Trophoblast cell (in vitro differentiated cells and primary cell): Measurements from ENCODE around the gene KBTBD12.

Source experiments
- DNase-seq, 2 donors: peaks; one replicate each; pipeline ENCODE4 v3.0.0-alpha.2; 2016
- H2AFZ ChIP-seq: 2 replicates; pipeline ENCODE4 v1.6.1; 2013; ENCODE audit warnings: low read length, moderate library complexity, mild to moderate bottlenecking; ENCODE audit not compliant: insufficient read depth, poor library complexity
- H2AK5ac ChIP-seq: 2 replicates; pipeline ENCODE4 v1.6.1; 2013; ENCODE audit warnings: mild to moderate bottlenecking, low read length
- H2BK120ac ChIP-seq: 2 replicates; pipeline ENCODE4 v1.6.1; 2013; ENCODE audit warnings: low read length, mild to moderate bottlenecking, moderate library complexity; ENCODE audit not compliant: insufficient read depth, poor library complexity
- H2BK12ac ChIP-seq: 2 replicates; pipeline ENCODE4 v1.6.1; 2013; ENCODE audit warnings: mild to moderate bottlenecking, low read length, moderate library complexity
- H2BK5ac ChIP-seq: 2 replicates; pipeline ENCODE4 v1.6.1; 2013; ENCODE audit warnings: low read length, low read depth, moderate library complexity, mild to moderate bottlenecking; ENCODE audit not compliant: poor library complexity
- H3K14ac ChIP-seq: 2 replicates; pipeline ENCODE4 v1.6.1; 2013; ENCODE audit warnings: mild to moderate bottlenecking, low read length
- H3K18ac ChIP-seq: 2 replicates; pipeline ENCODE4 v1.6.1; 2013; ENCODE audit warnings: mild to moderate bottlenecking, low read length
- H3K23ac ChIP-seq: 2 replicates; pipeline ENCODE4 v1.6.1; 2013; ENCODE audit warnings: low read length
- H3K27ac ChIP-seq: 2 replicates; pipeline ENCODE4 v1.5.1; 2013; ENCODE audit warnings: low read depth, mild to moderate bottlenecking, inconsistent platforms, low read length, moderate library complexity
- H3K27me3 ChIP-seq: 2 replicates; pipeline ENCODE4 v1.6.1; 2013; ENCODE audit warnings: inconsistent platforms, mild to moderate bottlenecking, low read length, moderate library complexity; ENCODE audit not compliant: insufficient read depth
- H3K36me3 ChIP-seq, 2 experiments: 1 replicate in 1 of 2; 2 replicates in 1 of 2; pipeline ENCODE4 v1.6.1; 2013; ENCODE audit warnings: low read length in 2 of 2, mild to moderate bottlenecking in 2 of 2, moderate library complexity in 1 of 2; ENCODE audit not compliant: insufficient read depth in 2 of 2, control insufficient read depth in 1 of 2
- H3K4ac ChIP-seq: 2 replicates; pipeline ENCODE4 v1.6.1; 2013; ENCODE audit warnings: low read depth, mild to moderate bottlenecking, low read length, moderate library complexity
- H3K4me1 ChIP-seq, 2 experiments: 1 replicate in 1 of 2; 2 replicates in 1 of 2; pipeline ENCODE4 v1.6.1; 2013; ENCODE audit warnings: low read length in 2 of 2, mild to moderate bottlenecking in 2 of 2, moderate library complexity in 1 of 2; ENCODE audit not compliant: insufficient read depth in 2 of 2, control insufficient read depth in 1 of 2
- H3K4me2 ChIP-seq: 2 replicates; pipeline ENCODE4 v1.6.1; 2013; ENCODE audit warnings: inconsistent platforms, mild to moderate bottlenecking, low read length, moderate library complexity
- H3K4me3 ChIP-seq: 2 replicates; pipeline ENCODE4 v1.5.1; 2013; ENCODE audit warnings: mild to moderate bottlenecking, low read depth, low read length, inconsistent platforms
- H3K79me1 ChIP-seq: one replicate; pipeline ENCODE4 v1.6.1; 2013; ENCODE audit warnings: low read length
- H3K79me2 ChIP-seq: 2 replicates; pipeline ENCODE4 v1.6.1; 2013; ENCODE audit warnings: low read length, mild to moderate bottlenecking; ENCODE audit not compliant: control insufficient read depth, insufficient read depth, poor library complexity
- H3K9ac ChIP-seq: 2 replicates; pipeline ENCODE4 v1.6.1; 2013; ENCODE audit warnings: mild to moderate bottlenecking, low read length
- H3K9me3 ChIP-seq: 2 replicates; pipeline ENCODE4 v1.6.1; 2013; ENCODE audit warnings: low read depth, mild to moderate bottlenecking, control low read depth, inconsistent platforms, low read length; ENCODE audit not compliant: insufficient read depth
- H4K12ac ChIP-seq: 2 replicates; pipeline ENCODE4 v1.6.1; 2013; ENCODE audit warnings: low read depth, mild to moderate bottlenecking, low read length, moderate library complexity
- H4K8ac ChIP-seq: 2 replicates; pipeline ENCODE4 v1.6.1; 2013; ENCODE audit warnings: low read depth, mild to moderate bottlenecking, low read length, moderate library complexity
- H4K91ac ChIP-seq: one replicate; pipeline ENCODE4 v1.6.1; 2013; ENCODE audit warnings: low read depth, mild to moderate bottlenecking, low read length, moderate library complexity
- WGBS: extraction: QIAGEN DNeasy Blood & Tissue Kit; methylation state at CpG from one replicate; pipeline ENCODE4 v1.1.7; 2013; ENCODE audit warnings: missing lambda C conversion rate; ENCODE audit not compliant: insufficient read length, insufficient coverage; ENCODE audit errors: extremely low coverage; 5-methylcytosine and 5-hydroxymethylcytosine counted together

The KBTBD12 gene

GRCh38 chr3:127886231-127886955, 28.6 kb upstream of the KBTBD12 start:
- peaks cover 4 to 6% of the 10 kb centered on the region in 2 experiments for H3K4me1 ChIP-seq
- H2BK5ac ChIP-seq, result no peak overlapping the region
- no peaks in the 10 kb centered on the region for H3K79me2 ChIP-seq
- H2AK5ac ChIP-seq, result no peak overlapping the region
- H3K9ac ChIP-seq, result no peak overlapping the region
- H3K27ac ChIP-seq, result no peak overlapping the region
- H3K36me3 ChIP-seq, result no peaks in the 10 kb centered on the region
- H4K91ac ChIP-seq, result no peak overlapping the region
- H2AFZ ChIP-seq, result no peak overlapping the region
- no peak overlapping the region for H4K12ac ChIP-seq
- no peak overlapping the region for H4K8ac ChIP-seq
- H2BK120ac ChIP-seq, result no peak overlapping the region
- no peak overlapping the region for H3K18ac ChIP-seq
- H2BK12ac ChIP-seq, result no peak overlapping the region
- no peak overlapping the region for H3K4ac ChIP-seq
- H3K9me3 ChIP-seq, result peaks cover 4% of the 10 kb centered on the region
- WGBS, result no CpG with 5 or more reads among the region's 9 CpGs
- H3K79me1 ChIP-seq, result no peaks in the 10 kb centered on the region
- no peak overlapping the region for H3K23ac ChIP-seq
- DNase-seq, result no peak
- H3K4me3 ChIP-seq, result no peak overlapping the region
- no peak overlapping the region for H3K14ac ChIP-seq
- H3K27me3 ChIP-seq, result no peaks in the 10 kb centered on the region
- no peak overlapping the region for H3K4me2 ChIP-seq

GRCh38 chr3:127886956-127887231, 28.1 kb upstream of the KBTBD12 start:
- H2AFZ ChIP-seq, result no peak overlapping the region
- H3K79me1 ChIP-seq, result no peaks in the 10 kb centered on the region
- H3K27me3 ChIP-seq, result no peaks in the 10 kb centered on the region
- H2BK120ac ChIP-seq, result no peak overlapping the region
- no peak overlapping the region for H3K27ac ChIP-seq
- H4K91ac ChIP-seq, result no peak overlapping the region
- H3K14ac ChIP-seq, result no peak overlapping the region
- H3K36me3 ChIP-seq, result no peaks in the 10 kb centered on the region
- H3K9me3 ChIP-seq, result peaks cover 6% of the 10 kb centered on the region
- no peak for DNase-seq
- no peak overlapping the region for H3K4ac ChIP-seq
- H3K79me2 ChIP-seq, result no peaks in the 10 kb centered on the region
- no peak overlapping the region for H2BK5ac ChIP-seq
- H3K4me2 ChIP-seq, result no peak overlapping the region
- H3K9ac ChIP-seq, result no peak overlapping the region
- H3K4me3 ChIP-seq, result no peak overlapping the region
- H4K12ac ChIP-seq, result no peak overlapping the region
- H2AK5ac ChIP-seq, result no peak overlapping the region
- H3K4me1 ChIP-seq, result peaks cover 4 to 6% of the 10 kb centered on the region in 2 experiments
- H3K23ac ChIP-seq, result no peak overlapping the region
- no peak overlapping the region for H4K8ac ChIP-seq
- no peak overlapping the region for H2BK12ac ChIP-seq
- no peak overlapping the region for H3K18ac ChIP-seq

- H3K36me3 ChIP-seq, result no peaks in the 10 kb centered on the region
- WGBS, result no CpG with 5 or more reads among the region's 4 CpGs
- no peak overlapping the region for H3K14ac ChIP-seq
- H2AK5ac ChIP-seq, result no peak overlapping the region
- H3K4me1 ChIP-seq, result peaks cover 4 to 6% of the 10 kb centered on the region in 2 experiments
- H2BK120ac ChIP-seq, result no peak overlapping the region
- DNase-seq, result no peak
- no peak overlapping the region for H3K9ac ChIP-seq
- H4K8ac ChIP-seq, result no peak overlapping the region
- no peak overlapping the region for H3K27ac ChIP-seq
- no peaks in the 10 kb centered on the region for H3K27me3 ChIP-seq
- H3K4me3 ChIP-seq, result no peak overlapping the region
- H3K4me2 ChIP-seq, result no peak overlapping the region
- no peak overlapping the region for H4K12ac ChIP-seq
- no peaks in the 10 kb centered on the region for H3K79me2 ChIP-seq
- H2BK5ac ChIP-seq, result no peak overlapping the region
- peaks cover 6% of the 10 kb centered on the region for H3K9me3 ChIP-seq
- H2BK12ac ChIP-seq, result no peak overlapping the region
- no peak overlapping the region for H4K91ac ChIP-seq
- no peak overlapping the region for H3K23ac ChIP-seq
- H2AFZ ChIP-seq, result no peak overlapping the region
- H3K79me1 ChIP-seq, result no peaks in the 10 kb centered on the region
- no peak overlapping the region for H3K4ac ChIP-seq
- no peak overlapping the region for H3K18ac ChIP-seq
These were observed 27.7 kb upstream of the KBTBD12 start for GRCh38 chr3:127887321-127887720.

- no peak overlapping the region for H2BK12ac ChIP-seq
- no peak overlapping the region for H3K14ac ChIP-seq
- H2BK5ac ChIP-seq, result no peak overlapping the region
- no peak overlapping the region for H3K9ac ChIP-seq
- H3K27me3 ChIP-seq, result no peaks in the 10 kb centered on the region
- no CpG with 5 or more reads among the region's 4 CpGs for WGBS
- H3K36me3 ChIP-seq, result no peaks in the 10 kb centered on the region
- H3K4me1 ChIP-seq, result peaks cover 4 to 6% of the 10 kb centered on the region in 2 experiments
- no peak overlapping the region for H2AK5ac ChIP-seq
- H4K12ac ChIP-seq, result no peak overlapping the region
- H3K9me3 ChIP-seq, result peaks cover 6% of the 10 kb centered on the region
- H3K79me1 ChIP-seq, result no peaks in the 10 kb centered on the region
- no peak overlapping the region for H3K4me2 ChIP-seq
- H3K27ac ChIP-seq, result no peak overlapping the region
- no peak overlapping the region for H3K4ac ChIP-seq
- no peak overlapping the region for H4K91ac ChIP-seq
- no peaks in the 10 kb centered on the region for H3K79me2 ChIP-seq
- no peak overlapping the region for H2AFZ ChIP-seq
- DNase-seq, result peak in 1 of 2 donors; percentile 5
- no peak overlapping the region for H3K18ac ChIP-seq
- no peak overlapping the region for H3K4me3 ChIP-seq
- no peak overlapping the region for H3K23ac ChIP-seq
- H4K8ac ChIP-seq, result no peak overlapping the region
- no peak overlapping the region for H2BK120ac ChIP-seq
These were observed 26.9 kb upstream of the KBTBD12 start for GRCh38 chr3:127888156-127888555.
